Measurements from ENCODE around the gene CPNE2.

Gene CPNE2

DNA sequence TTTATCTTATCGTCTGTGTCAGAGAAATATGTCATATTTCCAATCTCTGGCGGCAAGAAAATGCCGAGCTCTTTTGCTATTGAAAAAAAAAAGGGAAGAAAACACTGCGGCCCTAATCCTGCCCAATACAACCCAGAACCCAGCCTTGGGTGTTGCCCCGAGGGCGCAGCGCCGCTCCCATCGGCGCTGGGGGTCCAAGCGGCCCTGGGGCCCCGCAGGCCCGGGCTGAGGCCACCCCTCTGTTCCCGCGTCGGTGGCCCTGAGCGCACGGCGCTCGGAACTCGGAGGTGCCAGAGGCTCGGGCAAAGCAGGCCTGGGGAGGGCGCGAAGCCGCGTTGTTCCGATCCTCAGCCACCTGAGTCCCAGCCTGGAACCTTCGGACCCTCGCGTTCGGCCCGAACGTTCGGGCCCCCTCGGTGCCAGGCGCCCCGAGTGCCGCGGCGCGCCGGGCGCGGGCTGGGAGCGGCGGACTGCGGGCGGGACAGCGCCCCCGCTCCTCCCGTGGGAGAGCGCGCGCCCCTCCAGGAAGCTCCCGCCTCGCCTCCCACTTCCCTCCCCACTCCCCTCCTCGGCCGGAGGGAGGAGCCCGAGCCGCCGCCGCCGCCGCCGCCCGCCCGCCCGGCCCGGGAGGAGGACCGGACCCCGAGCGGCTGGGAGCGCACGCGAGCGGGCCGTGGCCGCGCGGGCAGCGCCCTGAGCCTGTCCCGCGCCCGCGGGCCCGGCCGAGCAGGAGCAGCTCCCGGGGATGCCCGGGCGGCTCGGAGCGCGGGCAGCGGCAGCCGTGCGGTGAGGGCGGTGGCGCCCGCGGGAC is at the start of gene CPNE2:
TSS of gene CPNE2 (plus strand) at position 609 of the 811 bp plus-strand sequence. CDS start 18,160 bp downstream, outside the sequence.
- peak within 1 kb of the TSS; percentile 62 for H3K27ac ChIP-seq
- peak; percentile 27; the same call in 1 of the 2 replicates for TF ChIP-seq ZFX (IDR thresholded peaks at IDR 0.05)
- no peak for TF ChIP-seq CTCF (conservative IDR thresholded peaks at IDR 0.05)

DNA sequence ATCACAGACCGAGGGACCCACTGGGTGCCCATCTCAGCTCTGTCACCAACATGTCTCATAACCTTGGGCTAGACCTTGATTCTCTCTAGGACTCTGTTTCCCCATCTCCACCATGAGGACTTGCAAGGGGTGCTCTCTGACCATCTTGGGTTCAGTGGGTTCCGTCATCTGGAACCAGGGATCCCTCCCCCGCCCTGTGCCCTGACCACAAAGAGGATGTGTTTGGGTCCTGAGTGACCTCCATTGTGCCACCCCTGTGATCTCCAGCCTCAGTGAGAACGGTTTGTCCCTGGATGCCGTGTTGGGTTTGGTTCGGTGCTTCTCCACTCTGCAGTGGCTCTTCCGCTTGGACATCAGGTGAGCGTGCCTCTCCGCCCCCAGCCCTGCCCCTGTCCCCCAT is 49.1 kb upstream of the CPNE2 start:
- no peak for TF ChIP-seq ZFX (IDR thresholded peaks at IDR 0.05)
- TF ChIP-seq CTCF (conservative IDR thresholded peaks at IDR 0.05), result no peak
- no peak overlapping the region for H3K27ac ChIP-seq

GRCh38 chr16:57044931-57045693 is 47.3 kb upstream of the CPNE2 start:
- H3K27ac ChIP-seq, result no peak overlapping the region
- TF ChIP-seq ZFX (IDR thresholded peaks at IDR 0.05) (no peak), CTCF (conservative IDR thresholded peaks at IDR 0.05) (no peak)

- H3K27ac ChIP-seq, result no peak overlapping the region
Measured at GRCh38 chr16:57045694-57046381, 46.5 kb upstream of the CPNE2 start.

GRCh38 chr16:57048095-57048494 is 44.3 kb upstream of the CPNE2 start:
- H3K27ac ChIP-seq, result no peak overlapping the region

More at GRCh38 chr16:57045694-57046381, 46.5 kb upstream of the CPNE2 start:
- no peak for TF ChIP-seq ZFX (IDR thresholded peaks at IDR 0.05)
- TF ChIP-seq CTCF (conservative IDR thresholded peaks at IDR 0.05), result no peak; the same call in 1 of the 2 replicates

DNA sequence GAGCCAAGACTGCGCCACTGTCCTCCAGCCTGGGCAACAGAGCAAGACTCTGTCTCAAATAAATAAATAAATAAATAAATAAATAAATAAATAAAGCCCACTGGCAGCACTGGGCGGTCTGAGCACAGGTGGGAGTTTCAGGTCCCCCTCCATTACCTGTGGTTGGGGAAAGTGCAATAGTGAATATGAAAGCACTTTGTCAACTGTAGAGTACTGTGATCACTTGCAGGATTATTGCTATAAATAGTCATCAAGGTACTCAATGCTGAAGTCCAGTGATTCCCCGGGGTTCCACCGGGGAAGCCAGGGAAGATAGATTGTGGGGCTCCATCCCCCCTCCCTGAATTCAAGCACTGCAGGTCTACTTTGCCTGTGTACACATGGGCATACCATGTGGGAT is 42.7 kb upstream of the CPNE2 start:
- H3K27ac ChIP-seq, result no peak overlapping the region
- TF ChIP-seq CTCF (conservative IDR thresholded peaks at IDR 0.05) (no peak), ZFX (IDR thresholded peaks at IDR 0.05) (no peak)

More at GRCh38 chr16:57048095-57048494, 44.3 kb upstream of the CPNE2 start:
- TF ChIP-seq ZFX (IDR thresholded peaks at IDR 0.05), result no peak
- TF ChIP-seq CTCF (conservative IDR thresholded peaks at IDR 0.05), result no peak
